A673 (cell line): ENCODE measurements around the gene CHST9.

ENCODE experiments used
- EZH2 ChIP-seq: fragments of 200-600 bp; sonication (generic); IDR thresholded peaks from 2 replicates; pipeline ENCODE4 v1.6.1; 2017; ENCODE audit warnings: borderline replicate concordance, low read depth, mild to moderate bottlenecking, mixed read lengths, antibody characterized with exemption, low read length; ENCODE audit not compliant: poor library complexity, severe bottlenecking
- TF ChIP-seq, protein P1 (sequence below): fragments of 300-800, 200-600 bp; sonication (generic); conservative IDR thresholded peaks from 2 replicates; pipeline ENCODE4 v1.5.1; 2017; ENCODE audit warnings: low read depth, mild to moderate bottlenecking, antibody characterized with exemption, low read length, moderate library complexity, mixed read lengths

DNA sequence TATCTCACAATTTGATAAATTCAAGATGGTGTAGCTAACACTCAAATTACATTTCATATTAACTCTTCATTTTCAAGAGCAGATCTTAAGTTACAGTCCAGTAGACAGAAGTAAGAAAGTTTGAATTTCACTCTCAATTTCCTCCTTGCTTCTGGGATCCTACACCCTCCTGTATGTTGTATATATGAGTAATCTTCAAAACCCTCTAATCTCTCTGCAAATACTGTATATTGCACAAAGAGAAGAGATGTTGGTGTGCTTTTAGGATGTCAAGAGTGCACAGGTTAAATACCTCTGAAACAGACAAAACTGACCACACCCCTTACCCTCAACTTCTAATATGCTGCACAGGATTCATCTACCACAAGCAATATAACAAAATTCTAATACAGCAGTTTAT is 6.7 kb downstream of the CHST9 start:
- TF ChIP-seq, protein P1, sequence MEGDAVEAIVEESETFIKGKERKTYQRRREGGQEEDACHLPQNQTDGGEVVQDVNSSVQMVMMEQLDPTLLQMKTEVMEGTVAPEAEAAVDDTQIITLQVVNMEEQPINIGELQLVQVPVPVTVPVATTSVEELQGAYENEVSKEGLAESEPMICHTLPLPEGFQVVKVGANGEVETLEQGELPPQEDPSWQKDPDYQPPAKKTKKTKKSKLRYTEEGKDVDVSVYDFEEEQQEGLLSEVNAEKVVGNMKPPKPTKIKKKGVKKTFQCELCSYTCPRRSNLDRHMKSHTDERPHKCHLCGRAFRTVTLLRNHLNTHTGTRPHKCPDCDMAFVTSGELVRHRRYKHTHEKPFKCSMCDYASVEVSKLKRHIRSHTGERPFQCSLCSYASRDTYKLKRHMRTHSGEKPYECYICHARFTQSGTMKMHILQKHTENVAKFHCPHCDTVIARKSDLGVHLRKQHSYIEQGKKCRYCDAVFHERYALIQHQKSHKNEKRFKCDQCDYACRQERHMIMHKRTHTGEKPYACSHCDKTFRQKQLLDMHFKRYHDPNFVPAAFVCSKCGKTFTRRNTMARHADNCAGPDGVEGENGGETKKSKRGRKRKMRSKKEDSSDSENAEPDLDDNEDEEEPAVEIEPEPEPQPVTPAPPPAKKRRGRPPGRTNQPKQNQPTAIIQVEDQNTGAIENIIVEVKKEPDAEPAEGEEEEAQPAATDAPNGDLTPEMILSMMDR: no peak
- TF ChIP-seq EZH2: no peak
